GM18870 (cell line): ENCODE measurements around the gene AHNAK2.
"Not testable (repeated sequence)": the region's sequence is repeated elsewhere in the genome, so short reads cannot be mapped to it uniquely, and the experiment has no call there.

Experiments used
- ATAC-seq: cut with Tn5 transposase; IDR thresholded peaks from one replicate; pipeline ENCODE4 v1.9.1; 2021; ENCODE audit warnings: moderate library complexity; ENCODE audit not compliant: unreplicated experiment

Gene AHNAK2

GRCh38 chr14:104900639-104901512 is 77.3 kb downstream of the AHNAK2 start:
- ATAC-seq: no peak

GRCh38 chr14:104899781-104900180 is 78.4 kb downstream of the AHNAK2 start:
- no peak for ATAC-seq

- ATAC-seq: no peak
These were observed 79.2 kb downstream of the AHNAK2 start for GRCh38 chr14:104898870-104899510.

GRCh38 chr14:104898195-104898558 is 80.0 kb downstream of the AHNAK2 start:
- no peak for ATAC-seq

GRCh38 chr14:104897330-104898194 is 80.6 kb downstream of the AHNAK2 start:
- ATAC-seq: no peak

GRCh38 chr14:104895786-104896661 is 82.2 kb downstream of the AHNAK2 start:
- ATAC-seq: no peak

GRCh38 chr14:104895207-104895785 is 82.9 kb downstream of the AHNAK2 start:
- no peak for ATAC-seq

- no peak for ATAC-seq
These were observed 83.6 kb downstream of the AHNAK2 start for GRCh38 chr14:104894331-104895206.

GRCh38 chr14:104893435-104894207 is 84.6 kb downstream of the AHNAK2 start:
- ATAC-seq: no peak

- no peak for ATAC-seq
These were observed 85.4 kb downstream of the AHNAK2 start for GRCh38 chr14:104892531-104893434.

GRCh38 chr14:104891664-104892530 is 86.3 kb downstream of the AHNAK2 start:
- no peak for ATAC-seq

- ATAC-seq: no peak
These were observed 87.0 kb downstream of the AHNAK2 start for GRCh38 chr14:104891121-104891551.

- not testable (repeated sequence) for ATAC-seq
These were observed 87.9 kb downstream of the AHNAK2 start for GRCh38 chr14:104890292-104890691.

- ATAC-seq: no peak
These were observed 88.8 kb downstream of the AHNAK2 start for GRCh38 chr14:104889375-104889757.

- no peak for ATAC-seq
These were observed 89.4 kb downstream of the AHNAK2 start for GRCh38 chr14:104888489-104889374.
